HG02642 (cell line): ENCODE results near the gene AURKB.

Experiments
- ATAC-seq: cut with Tn5 transposase; IDR thresholded peaks from one replicate; pipeline ENCODE4 v1.9.1; 2021; ENCODE audit warnings: mild to moderate bottlenecking; ENCODE audit not compliant: unreplicated experiment, poor library complexity

Gene AURKB

GRCh38 chr17:8162997-8163977, 47.1 kb downstream of the AURKB start:
- ATAC-seq, result no peak

DNA sequence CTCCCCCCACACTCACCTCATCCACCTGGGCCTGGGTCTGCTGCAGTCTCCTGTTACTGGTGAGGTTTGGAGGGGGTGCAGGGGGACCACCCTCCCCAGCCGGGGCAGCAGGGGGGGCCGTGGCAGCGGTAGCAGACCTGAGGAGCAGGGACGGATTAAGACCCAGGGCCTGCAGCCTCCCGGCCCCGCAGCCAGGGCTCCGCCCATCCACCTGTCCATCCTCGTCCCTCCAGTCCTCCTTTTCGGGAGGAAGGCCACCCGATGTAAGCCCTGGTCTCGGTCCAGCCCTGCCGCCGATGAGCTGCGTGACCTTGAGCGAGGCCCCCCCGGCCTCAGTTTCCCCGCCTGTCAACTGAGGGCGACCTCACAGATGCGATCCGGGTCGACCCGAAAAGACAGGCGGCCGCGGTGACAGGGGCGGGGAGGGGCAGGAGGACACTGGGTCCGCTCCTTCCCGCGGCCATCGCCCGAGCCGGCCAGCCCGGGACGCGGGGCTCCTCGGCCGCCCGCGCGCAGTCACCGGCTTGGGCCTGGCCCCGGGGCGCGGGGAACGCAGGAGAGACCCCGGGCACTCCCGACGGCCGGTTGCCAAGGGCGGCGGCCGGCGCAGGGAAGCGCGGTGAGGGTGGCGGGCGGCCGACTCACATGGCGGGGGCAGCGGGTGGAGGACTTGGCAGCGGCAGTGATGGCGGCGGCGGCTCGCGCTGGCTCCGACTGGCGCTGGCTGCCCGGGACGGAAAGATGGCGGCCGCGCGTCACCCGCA, 48.0 kb downstream of the AURKB start, which contains the start of gene VAMP2:
VAMP2 (minus strand) TSS at position 716 of the 764 bp plus-strand sequence; CDS start at position 647, 69 bp downstream.
- ATAC-seq, result peak; percentile 60

DNA sequence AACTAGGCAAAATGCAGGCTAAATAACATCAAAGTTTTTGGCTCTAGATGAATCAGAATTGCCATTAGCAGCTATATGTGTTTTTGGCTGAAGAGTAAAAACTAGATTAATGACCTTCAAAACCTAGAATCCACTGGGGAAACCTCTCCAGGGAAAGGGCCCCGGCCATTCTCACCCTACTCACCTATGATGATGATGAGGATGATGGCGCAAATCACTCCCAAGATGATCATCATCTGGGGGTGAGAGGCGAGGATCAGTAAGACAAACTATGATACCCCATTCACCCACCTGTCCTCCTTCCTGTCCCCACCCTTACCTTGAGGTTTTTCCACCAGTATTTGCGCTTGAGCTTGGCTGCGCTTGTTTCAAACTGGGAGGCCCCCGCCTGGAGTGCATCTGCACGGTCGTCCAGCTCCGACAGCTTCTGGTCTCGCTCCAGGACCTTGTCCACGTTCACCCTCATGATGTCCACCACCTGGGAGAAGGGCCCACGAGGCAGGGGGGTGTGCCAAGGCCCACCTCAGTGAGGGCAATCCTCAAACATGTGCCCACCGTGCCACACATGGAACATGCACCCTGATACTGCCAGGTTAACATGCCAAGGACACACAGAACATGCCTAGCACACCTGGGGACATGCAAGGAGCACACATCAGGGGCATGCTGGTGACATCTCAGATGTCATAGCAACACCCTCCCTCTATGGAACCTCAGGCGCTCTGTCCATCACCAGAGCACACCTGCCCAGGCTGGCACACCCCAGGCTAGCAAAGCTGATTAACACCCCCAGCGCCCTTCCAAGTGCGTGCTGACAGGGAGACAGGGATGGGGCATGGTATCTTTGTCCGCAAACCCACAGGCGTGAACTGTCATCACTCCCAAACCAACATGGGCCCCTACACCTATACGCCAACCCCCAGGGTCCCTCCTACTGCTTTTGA, 48.8 kb downstream of the AURKB start:
- ATAC-seq, result no peak

DNA sequence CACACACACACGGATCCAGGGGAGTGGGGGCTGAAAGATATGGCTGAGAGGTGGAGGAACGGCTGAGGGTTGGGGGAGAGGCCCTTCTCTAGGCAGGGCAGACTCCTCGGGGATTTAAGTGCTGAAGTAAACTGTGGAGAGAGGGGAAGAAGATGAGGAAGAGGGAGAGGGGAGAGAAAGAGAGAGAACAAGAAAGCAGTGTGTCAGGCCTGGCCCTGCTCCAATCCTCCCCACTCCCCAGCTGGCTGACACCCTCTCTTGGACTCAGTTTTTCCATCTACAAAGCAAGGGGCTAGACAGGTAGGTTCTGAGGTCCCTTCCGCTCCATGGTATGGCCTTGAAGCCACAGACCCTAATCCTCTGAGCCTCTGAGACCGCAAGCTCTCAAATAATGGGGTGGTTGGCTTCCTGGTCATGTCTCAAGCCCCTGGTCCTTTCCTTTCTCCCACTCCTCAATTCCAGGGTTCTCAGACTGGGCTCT, 49.6 kb downstream of the AURKB start:
- ATAC-seq, result no peak

- no peak for ATAC-seq
These were observed 50.2 kb downstream of the AURKB start for GRCh38 chr17:8160224-8160577.

DNA sequence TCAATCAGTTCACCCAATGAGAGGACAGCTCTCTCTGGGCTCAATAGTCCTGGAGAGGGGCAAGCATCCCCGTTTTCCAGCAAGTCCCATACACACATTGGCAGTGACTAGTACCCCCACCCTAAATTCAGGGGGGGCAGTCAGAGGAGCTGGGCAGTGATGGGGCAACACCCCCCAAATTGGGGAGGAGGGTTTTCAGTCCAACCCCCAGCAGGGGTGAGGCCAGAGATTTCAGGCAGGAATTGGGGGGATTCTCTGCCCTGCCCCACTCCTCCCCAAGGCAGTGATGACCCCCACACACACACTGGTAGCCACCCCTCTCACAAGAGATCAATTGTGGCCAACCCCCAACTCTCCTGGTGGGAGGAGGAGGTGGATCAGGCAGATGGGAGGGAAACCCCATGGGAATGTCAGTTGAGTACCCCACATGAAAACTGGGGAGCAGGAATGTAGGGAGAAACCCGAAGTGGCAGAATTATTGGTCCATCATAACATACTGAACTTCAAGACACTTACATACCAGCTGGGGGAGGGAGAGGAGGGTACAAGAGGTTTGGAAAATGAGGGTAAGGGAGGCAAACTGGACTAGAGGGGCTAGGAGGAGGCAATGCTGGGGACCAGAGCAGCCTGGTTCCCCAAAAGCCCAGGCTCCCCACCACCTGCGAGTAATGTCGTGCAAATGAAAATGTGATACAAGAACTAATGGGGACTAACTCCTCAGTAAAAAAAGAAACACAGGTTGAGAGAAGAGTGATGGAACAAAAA, 50.7 kb downstream of the AURKB start:
- ATAC-seq, result no peak

GRCh38 chr17:8159032-8159400, 51.4 kb downstream of the AURKB start:
- ATAC-seq, result no peak

DNA sequence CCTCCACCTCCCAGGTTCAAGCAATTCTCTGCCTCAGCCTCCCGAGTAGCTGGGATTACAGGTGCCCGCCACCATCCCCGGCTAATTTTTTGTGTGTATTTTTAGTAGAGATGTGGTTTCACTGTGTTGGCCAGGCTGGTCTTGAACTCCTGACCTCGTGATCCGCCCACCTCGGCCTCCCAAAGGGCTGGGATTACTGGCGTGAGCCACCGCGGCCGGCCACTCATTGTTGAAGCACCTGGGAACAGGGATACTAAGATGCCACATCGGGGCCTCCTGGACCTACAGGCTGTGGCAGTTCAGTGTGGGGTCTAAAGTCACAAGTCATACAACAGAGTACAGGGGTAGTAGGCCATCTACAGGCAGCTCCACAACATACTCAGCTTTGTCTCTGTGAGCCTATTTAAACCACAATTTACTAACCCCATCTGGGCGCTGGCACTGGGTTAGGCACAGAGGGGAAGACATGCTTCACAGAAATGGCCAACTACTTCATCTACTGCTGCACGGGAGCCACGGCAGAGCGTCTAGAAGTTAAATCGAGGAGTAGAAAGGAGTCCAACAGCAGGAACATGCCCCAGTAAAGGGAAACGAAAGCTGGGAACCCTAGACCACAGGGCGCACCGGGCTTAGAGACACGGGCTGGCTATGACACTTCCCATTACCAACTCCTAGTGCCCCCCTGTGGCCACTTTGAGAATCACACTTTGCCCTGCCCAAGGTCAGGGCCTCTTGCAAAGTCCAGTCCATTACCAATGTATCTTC, 51.9 kb downstream of the AURKB start:
- ATAC-seq, result no peak

GRCh38 chr17:8156246-8156992, 54.0 kb downstream of the AURKB start:
- peak; percentile 81 for ATAC-seq

GRCh38 chr17:8155996-8156245, 54.5 kb downstream of the AURKB start:
- ATAC-seq, result no peak

DNA sequence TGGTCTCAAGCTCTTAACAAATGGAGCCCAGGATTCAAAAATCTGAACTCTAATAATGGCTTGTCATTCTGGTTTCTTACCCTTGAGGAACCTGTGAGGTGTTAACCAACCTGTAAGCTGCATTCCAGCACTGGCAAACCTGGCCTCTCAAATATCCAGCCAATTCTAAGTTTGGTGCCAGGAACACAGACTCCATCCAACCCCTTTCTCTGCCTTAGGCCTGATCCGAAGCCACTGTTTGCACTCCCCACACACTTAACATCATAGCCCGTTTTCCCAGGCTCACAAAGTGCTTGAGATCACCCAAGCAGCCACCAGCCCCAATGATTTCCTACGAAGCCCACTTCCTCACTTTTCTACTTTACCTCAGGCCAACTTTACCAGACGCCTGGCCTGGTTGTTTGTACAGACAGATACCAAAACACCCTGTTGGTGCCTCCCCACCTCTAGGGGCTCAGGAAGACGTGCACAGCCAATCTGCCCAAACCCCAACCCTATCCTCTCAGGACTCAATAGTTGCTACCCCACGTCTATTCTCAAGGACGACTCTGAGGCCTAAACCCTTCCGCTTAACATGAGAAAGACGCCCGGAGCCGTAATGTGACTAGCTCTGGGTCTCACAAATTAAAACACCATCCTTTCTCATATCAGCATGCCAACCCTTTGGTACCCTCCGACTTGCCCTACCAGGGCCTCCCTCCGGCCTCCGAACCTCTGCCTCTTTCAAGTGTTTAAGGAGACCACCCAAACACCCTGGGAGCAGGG, 55.0 kb downstream of the AURKB start:
- ATAC-seq, result no peak
